ENCODE results near the gene LTBP4. TPM values are rescaled to one million over a fixed set of nuclear protein-coding genes. Genes with fewer than 3 reads are reported as not detected.

Gene LTBP4
- total and polyA plus RNA-seq, 2 experiments from 2014 or later, result 50.2 to 163 TPM

DNA sequence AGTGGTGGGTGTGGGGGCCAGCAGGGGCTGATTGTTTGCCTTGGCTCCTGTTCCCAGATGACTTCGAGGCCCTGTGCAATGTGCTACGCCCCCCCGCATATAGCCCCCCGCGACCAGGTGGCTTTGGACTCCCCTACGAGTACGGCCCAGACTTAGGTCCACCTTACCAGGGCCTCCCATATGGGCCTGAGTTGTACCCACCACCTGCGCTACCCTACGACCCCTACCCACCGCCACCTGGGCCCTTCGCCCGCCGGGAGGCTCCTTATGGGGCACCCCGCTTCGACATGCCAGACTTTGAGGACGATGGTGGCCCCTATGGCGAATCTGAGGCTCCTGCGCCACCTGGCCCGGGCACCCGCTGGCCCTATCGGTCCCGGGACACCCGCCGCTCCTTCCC lies 25.7 kb downstream of the LTBP4 start:
- no peak overlapping the region for H3K27ac ChIP-seq
- H3K79me2 ChIP-seq, result no peaks in the 10 kb centered on the region
- H3K9me2 ChIP-seq (replicated peaks; ENCODE audit: insufficient read depth), result no peaks in the 10 kb centered on the region
- no peak overlapping the region for H3K4me3 ChIP-seq
- H3K27me3 ChIP-seq, result no peaks in the 10 kb centered on the region
- no peak for DNase-seq (ENCODE audit: low spot score)
- H3K4me2 ChIP-seq, result no peak overlapping the region
- H3K9me3 ChIP-seq (ENCODE audit: low read depth), result no peaks in the 10 kb centered on the region
- TF ChIP-seq EZH2phosphoT487 (IDR thresholded peaks at IDR 0.05; ENCODE audit: low read depth, severe bottlenecking, unreplicated experiment) (no peak), EZH2 (IDR thresholded peaks at IDR 0.05; ENCODE audit: borderline replicate concordance) (no peak)
- TF ChIP-seq, protein P1, sequence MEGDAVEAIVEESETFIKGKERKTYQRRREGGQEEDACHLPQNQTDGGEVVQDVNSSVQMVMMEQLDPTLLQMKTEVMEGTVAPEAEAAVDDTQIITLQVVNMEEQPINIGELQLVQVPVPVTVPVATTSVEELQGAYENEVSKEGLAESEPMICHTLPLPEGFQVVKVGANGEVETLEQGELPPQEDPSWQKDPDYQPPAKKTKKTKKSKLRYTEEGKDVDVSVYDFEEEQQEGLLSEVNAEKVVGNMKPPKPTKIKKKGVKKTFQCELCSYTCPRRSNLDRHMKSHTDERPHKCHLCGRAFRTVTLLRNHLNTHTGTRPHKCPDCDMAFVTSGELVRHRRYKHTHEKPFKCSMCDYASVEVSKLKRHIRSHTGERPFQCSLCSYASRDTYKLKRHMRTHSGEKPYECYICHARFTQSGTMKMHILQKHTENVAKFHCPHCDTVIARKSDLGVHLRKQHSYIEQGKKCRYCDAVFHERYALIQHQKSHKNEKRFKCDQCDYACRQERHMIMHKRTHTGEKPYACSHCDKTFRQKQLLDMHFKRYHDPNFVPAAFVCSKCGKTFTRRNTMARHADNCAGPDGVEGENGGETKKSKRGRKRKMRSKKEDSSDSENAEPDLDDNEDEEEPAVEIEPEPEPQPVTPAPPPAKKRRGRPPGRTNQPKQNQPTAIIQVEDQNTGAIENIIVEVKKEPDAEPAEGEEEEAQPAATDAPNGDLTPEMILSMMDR (IDR thresholded peaks at IDR 0.05; ENCODE audit: poor library complexity), result no peak
- H3K36me3 ChIP-seq (replicated peaks; ENCODE audit: insufficient read depth, low read depth), result no peaks in the 10 kb centered on the region
- no peak overlapping the region for H2AFZ ChIP-seq
- WGBS (ENCODE audit: low lambda C conversion rate, missing lambda C conversion rate), result 95% methylated on average over 23 of the region's 24 CpGs
- no peaks in the 10 kb centered on the region for H3K4me1 ChIP-seq (ENCODE audit: insufficient read depth)
- no peaks in the 10 kb centered on the region for H4K20me1 ChIP-seq (ENCODE audit: insufficient read depth, poor library complexity, severe bottlenecking)

DNA sequence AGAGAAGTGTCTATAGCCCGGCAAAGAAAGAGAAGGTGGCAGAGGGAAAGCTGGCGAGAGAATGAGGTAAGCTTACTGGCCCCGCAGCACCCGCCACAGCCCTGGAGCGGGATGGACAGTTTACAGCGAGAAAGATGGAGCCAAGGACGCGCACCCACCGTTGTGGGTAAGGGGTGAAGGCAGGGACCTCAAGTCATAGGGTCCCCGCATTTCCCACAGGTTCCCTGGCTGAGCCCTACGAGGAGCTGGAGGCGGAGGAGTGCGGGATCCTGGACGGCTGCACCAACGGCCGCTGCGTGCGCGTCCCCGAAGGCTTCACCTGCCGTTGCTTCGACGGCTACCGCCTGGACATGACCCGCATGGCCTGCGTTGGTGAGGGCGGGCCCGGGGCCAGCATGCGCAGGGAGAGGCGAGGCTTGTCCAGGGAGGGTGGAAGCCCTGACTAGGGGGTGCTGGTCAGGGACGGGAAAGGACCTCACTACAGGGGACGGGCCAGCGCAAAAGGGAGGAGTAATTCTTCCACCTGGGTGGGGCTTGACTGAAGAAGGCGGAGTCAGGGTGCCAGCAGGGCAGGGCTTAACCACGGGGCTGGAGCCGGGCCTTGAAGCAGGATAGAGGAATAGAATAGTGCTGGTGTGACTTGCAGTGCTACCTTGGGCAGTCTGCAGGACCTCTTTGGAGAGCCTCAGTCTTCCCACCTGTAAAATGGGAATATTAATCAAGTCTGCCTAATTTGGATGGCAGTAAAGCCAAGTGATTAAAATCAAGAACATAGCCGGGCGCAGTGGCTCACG lies 26.5 kb downstream of the LTBP4 start:
- WGBS (ENCODE audit: low lambda C conversion rate, missing lambda C conversion rate), result 98% methylated on average over 39 of the region's 39 CpGs
- Histone ChIP-seq H3K4me1 (ENCODE audit: insufficient read depth) (no peaks in the 10 kb centered on the region), H3K36me3 (replicated peaks; ENCODE audit: insufficient read depth, low read depth) (no peaks in the 10 kb centered on the region)

DNA sequence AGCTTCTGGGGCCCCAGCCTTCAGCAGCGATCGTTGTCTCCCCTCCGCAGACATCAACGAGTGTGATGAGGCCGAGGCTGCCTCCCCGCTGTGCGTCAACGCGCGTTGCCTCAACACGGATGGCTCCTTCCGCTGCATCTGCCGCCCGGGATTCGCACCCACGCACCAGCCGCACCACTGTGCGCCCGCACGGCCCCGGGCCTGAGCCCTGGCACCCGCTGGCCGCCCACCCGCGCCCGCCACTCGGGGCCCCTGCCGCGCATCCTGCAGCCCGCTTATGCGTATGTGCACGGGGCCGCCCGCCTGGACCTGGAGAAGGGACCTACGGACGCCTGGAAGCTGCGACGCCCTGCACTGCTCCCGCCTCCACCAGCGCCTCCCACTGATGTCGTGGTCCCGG lies 28.2 kb downstream of the LTBP4 start:
- Histone ChIP-seq H3K79me2 (no peaks in the 10 kb centered on the region), H3K4me1 (ENCODE audit: insufficient read depth) (peaks cover 3% of the 10 kb centered on the region), H3K9me2 (replicated peaks; ENCODE audit: insufficient read depth) (no peaks in the 10 kb centered on the region), H3K9me3 (ENCODE audit: low read depth) (no peaks in the 10 kb centered on the region), H3K4me2 (no peak overlapping the region), H4K20me1 (ENCODE audit: insufficient read depth, poor library complexity, severe bottlenecking) (no peaks in the 10 kb centered on the region), H3K36me3 (replicated peaks; ENCODE audit: insufficient read depth, low read depth) (no peaks in the 10 kb centered on the region), H3K4me3 (no peak overlapping the region), H2AFZ (no peak overlapping the region), H3K27me3 (no peaks in the 10 kb centered on the region), H3K27ac (no peak overlapping the region)
- DNase-seq (ENCODE audit: low spot score), result no peak
- TF ChIP-seq EZH2phosphoT487 (IDR thresholded peaks at IDR 0.05; ENCODE audit: low read depth, severe bottlenecking, unreplicated experiment), result no peak
- TF ChIP-seq, protein P1 (IDR thresholded peaks at IDR 0.05; ENCODE audit: poor library complexity), result no peak
- no peak for TF ChIP-seq EZH2 (IDR thresholded peaks at IDR 0.05; ENCODE audit: borderline replicate concordance)
- 97% methylated on average over 41 of the region's 42 CpGs for WGBS (ENCODE audit: low lambda C conversion rate, missing lambda C conversion rate)

More for the DNA sequence above, 26.5 kb downstream of the LTBP4 start:
- H3K4me3 ChIP-seq, result no peak overlapping the region
- no peaks in the 10 kb centered on the region for H4K20me1 ChIP-seq (ENCODE audit: insufficient read depth, poor library complexity, severe bottlenecking)
- H3K27ac ChIP-seq, result no peak overlapping the region
- TF ChIP-seq EZH2phosphoT487 (IDR thresholded peaks at IDR 0.05; ENCODE audit: low read depth, severe bottlenecking, unreplicated experiment), result no peak
- TF ChIP-seq, protein P1 (IDR thresholded peaks at IDR 0.05; ENCODE audit: poor library complexity), result no peak
- no peak for TF ChIP-seq EZH2 (IDR thresholded peaks at IDR 0.05; ENCODE audit: borderline replicate concordance)
- H2AFZ ChIP-seq, result no peak overlapping the region
- H3K79me2 ChIP-seq, result no peaks in the 10 kb centered on the region
- H3K9me2 ChIP-seq (replicated peaks; ENCODE audit: insufficient read depth), result no peaks in the 10 kb centered on the region
- H3K9me3 ChIP-seq (ENCODE audit: low read depth), result no peaks in the 10 kb centered on the region
- no peak overlapping the region for H3K4me2 ChIP-seq
- no peaks in the 10 kb centered on the region for H3K27me3 ChIP-seq
- DNase-seq (ENCODE audit: low spot score), result no peak

Data from hepatocyte (in vitro differentiated cells).